GM13977 (cell line): ENCODE data around the gene WWP2.
"Not testable (repeated sequence)": the region's sequence is repeated elsewhere in the genome, so short reads cannot be mapped to it uniquely, and the experiment has no call there.

ENCODE experiments used
- DNase-seq: peaks from one replicate; pipeline ENCODE4 v3.0.0; 2012; ENCODE audit warnings: low spot score
- in situ Hi-C: fragments of 300-500 bp; cut with MboI; formaldehyde crosslinking; loops from one replicate; pipeline ENCODE4 v1.12.0; 2022; ENCODE audit warnings: low sequenced_read_pairs, low pct_unique_long_range_greater_than_20kb, mixed read lengths, inconsistent platforms; ENCODE audit not compliant: unreplicated experiment
- TF ChIP-seq, protein P1 (sequence below): IDR thresholded peaks from 2 replicates; pipeline ENCODE4 v1.5.1; 2012; ENCODE audit warnings: mild to moderate bottlenecking, control low read depth; ENCODE audit not compliant: insufficient read depth; ENCODE audit errors: extremely low read depth, missing control alignments

WWP2 gene

DNA sequence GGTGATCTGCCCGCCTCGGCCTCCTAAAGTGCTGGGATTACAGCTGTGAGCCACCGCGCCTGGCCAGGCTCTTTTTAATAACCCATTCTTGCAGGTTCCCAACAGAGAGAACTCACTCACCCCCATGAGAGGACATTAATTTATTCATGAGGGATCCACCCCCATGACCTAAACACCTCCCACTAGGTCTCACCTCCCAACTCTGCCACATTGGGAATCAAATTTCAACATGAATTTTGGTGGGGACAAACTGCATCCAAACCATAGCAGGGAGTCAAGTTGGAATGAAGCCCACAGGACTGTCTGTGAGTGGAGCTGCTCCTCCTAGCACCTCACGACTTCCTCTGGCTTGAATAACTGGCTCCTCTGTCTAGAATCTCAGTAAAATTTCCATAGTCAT, 85.5 kb downstream of the WWP2 start:
- TF ChIP-seq, protein P1, sequence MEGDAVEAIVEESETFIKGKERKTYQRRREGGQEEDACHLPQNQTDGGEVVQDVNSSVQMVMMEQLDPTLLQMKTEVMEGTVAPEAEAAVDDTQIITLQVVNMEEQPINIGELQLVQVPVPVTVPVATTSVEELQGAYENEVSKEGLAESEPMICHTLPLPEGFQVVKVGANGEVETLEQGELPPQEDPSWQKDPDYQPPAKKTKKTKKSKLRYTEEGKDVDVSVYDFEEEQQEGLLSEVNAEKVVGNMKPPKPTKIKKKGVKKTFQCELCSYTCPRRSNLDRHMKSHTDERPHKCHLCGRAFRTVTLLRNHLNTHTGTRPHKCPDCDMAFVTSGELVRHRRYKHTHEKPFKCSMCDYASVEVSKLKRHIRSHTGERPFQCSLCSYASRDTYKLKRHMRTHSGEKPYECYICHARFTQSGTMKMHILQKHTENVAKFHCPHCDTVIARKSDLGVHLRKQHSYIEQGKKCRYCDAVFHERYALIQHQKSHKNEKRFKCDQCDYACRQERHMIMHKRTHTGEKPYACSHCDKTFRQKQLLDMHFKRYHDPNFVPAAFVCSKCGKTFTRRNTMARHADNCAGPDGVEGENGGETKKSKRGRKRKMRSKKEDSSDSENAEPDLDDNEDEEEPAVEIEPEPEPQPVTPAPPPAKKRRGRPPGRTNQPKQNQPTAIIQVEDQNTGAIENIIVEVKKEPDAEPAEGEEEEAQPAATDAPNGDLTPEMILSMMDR: no peak
- no peak for DNase-seq
- in situ Hi-C loops: no loop called here

DNA sequence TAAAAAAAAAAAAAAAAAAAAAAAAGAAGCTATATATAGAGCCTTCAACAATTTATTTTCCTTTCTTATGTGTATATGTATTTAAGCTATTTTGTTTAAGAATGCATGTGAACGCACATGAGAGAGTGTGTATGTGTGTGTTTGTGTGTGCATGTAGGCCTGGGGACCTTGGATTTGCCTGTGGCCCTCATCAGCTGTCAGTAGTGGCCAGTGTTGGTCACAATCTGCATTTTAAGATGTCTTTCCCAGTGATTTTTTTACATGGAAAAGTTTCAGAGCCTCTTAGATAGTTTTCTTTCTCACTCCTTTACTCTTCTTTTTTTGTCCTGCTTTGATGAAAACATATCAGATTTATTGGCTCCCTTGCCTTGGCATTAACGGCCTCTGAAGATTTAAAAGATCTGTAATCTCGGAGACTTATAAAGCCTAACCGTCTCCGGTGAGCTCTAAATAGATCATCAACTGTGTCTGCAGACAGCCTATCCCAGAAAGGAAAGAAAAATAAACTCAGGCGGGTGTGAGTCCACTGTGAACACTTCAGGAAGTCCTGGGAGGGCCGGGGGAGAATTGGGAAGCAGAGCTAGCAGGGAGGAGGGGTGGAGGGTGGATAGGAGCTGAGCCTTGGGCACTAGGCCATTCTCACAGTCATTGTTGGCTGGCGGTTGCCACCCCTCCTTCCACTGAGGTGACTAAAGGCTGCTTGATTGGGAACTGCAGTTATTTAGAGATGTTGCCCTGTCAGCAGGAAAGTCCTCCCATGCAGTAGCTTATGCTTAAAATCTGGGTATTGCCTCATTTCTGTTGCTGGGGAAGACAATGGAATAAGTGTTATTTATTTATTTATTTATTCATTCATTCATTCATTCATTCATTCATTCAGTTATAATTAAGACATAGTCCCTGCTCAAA, 86.8 kb downstream of the WWP2 start:
- no peak for DNase-seq
- TF ChIP-seq, protein P1: no peak
- in situ Hi-C loops: no loop called here

DNA sequence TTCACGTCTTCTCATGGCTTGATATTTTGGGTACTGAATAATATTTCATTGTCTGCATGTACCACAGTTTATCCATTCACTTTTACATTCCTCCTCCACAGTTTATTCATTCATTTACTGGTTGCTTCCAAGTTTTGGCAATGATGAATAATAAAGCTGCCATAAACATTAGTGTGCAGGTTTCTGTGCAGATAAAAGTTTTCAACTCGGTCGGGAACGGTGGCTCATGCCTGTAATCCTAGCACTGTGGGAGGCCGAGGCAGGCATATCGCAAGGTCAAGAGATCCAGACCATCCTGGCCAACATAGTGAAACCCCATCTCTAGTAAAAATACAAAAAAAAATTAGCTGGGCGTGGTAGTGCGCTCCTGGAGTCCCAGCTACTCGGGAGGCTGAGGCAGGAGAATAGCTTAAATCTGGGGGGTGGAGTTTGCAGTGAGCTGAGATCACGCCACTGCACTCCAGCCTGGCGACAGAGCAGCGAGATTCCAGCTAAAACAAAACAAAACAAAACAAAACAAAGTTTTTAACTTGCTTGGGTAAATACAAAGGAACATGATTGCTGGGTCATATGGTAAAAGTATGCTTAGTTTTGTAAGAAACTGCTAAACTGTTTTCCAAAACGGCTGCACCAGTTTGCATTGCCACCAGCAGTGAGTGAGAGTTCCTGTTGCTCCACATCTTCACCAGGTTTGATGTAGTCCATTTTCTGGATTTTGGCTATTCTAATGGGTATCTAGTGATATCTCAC, 89.5 kb downstream of the WWP2 start:
- TF ChIP-seq, protein P1: no peak
- DNase-seq: no peak
- in situ Hi-C loops: no loop called here

DNA sequence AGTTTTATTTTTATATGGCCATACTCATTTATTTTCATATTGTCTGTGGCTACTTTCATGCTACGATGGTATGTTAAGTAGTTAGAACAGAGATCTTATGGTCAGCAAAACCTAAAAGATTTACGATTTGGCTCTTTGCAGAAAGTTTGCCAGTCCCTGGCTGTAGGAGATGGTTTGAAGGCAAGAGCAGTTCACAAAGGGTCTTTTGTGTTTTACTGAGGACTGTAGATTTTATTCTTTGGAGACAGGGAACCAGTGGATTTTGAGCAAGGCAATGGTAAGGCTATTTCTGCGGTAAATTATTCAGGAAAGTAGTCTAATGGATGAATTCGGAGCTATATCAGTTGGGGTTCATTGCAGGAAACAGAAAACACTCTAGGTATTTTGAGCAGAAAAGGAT, 90.7 kb downstream of the WWP2 start:
- DNase-seq: no peak
- TF ChIP-seq, protein P1: no peak
- in situ Hi-C loops: no loop called here

DNA sequence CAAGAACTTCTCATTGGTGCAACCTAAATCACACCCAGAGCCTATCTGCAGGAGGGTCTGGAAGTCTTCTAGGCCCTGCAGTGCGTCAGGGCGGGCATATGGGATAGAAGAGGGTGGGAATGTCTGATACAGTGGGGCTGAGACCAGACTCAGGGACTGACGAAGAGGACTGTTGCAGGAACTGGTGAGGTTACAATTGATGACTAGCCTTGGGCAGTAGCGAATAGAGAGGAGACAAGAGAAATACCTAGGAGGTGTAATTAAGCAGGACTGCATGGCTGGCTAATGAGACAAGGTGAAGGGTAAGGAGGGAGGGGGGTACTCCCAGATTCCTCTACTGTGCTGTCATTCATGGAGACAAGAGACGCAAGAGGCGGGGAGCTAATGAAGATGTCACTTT, 91.3 kb downstream of the WWP2 start:
- no peak for DNase-seq
- TF ChIP-seq, protein P1: no peak
- in situ Hi-C loops: no loop called here

DNA sequence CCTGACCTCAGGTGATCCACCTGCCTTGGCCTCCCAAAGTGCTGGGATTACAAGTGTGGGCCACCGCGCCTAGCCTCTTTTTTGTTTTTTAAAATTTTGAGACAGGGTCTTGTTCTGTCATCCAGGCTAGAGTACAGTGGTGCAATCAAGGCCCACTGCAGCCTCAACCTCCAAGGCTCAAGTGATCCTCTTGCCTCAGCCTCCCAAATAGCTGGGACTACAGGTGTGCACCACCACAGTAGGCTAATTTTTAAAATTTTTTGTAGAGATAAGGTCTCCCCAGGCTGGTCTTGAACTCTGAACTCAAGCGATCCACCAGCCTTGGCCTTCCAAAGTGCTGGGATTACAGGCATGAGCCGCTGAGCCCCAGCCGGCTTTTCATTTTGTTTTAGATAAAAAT, 92.6 kb downstream of the WWP2 start:
- in situ Hi-C loops, DNase-seq: not testable (repeated sequence)

DNA sequence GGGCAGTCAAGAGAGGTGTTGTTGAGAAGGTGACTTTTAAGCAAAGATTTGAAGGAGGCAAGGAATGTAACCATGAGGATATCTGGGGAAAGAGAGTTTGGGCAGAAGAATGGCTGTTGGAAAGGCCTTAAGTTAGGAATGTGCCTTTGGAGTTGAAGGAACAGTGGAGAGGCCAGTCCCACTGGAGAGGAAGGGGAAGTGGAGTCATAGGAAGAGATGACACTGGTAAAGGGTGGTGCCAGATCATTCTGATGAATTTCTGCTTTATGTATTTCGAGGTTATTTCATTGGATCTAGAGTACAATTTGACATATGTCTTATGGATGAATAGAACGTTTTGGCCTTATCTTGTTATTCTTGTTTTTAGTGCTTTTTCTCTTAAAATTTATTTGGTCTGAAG, 93.5 kb downstream of the WWP2 start:
- no peak for DNase-seq
- in situ Hi-C loops: no loop called here

More for the DNA sequence above, 93.5 kb downstream of the WWP2 start:
- TF ChIP-seq, protein P1: no peak
